ENCODE measurements around the gene GSE1.

GSE1 gene

GRCh38 chr16:85687651-85688471 is 74.7 kb downstream of the GSE1 start:
- DNase-seq (ENCODE audit: low spot score): no peak
- no peak for ATAC-seq (ENCODE audit: low read depth)
- H3K36me3 ChIP-seq (ENCODE audit: low read depth): peaks cover 31% of the 10 kb centered on the region
- peak overlapping the region; percentile 80 for H3K4me3 ChIP-seq (ENCODE audit: severe bottlenecking)
- H3K4me1 ChIP-seq (ENCODE audit: insufficient read depth, poor library complexity, severe bottlenecking): peaks cover 3% of the 10 kb centered on the region
- H3K27me3 ChIP-seq (ENCODE audit: insufficient read depth, poor library complexity, severe bottlenecking): peaks cover 6% of the 10 kb centered on the region
- H3K9me3 ChIP-seq (ENCODE audit: severe bottlenecking): no peaks in the 10 kb centered on the region
- no peak overlapping the region for H3K27ac ChIP-seq (ENCODE audit: poor library complexity, severe bottlenecking)
- TF ChIP-seq CTCF (IDR thresholded peaks at IDR 0.05; ENCODE audit: poor library complexity, severe bottlenecking): no peak

GRCh38 chr16:85688586-85689284 is 75.6 kb downstream of the GSE1 start, which contains the start of gene GINS2:
GINS2 (minus strand) TSS chr16:85688954; CDS start chr16:85688898, 56 bp downstream.
- no peak for TF ChIP-seq CTCF (IDR thresholded peaks at IDR 0.05; ENCODE audit: poor library complexity, severe bottlenecking)
- peaks cover 3% of the 10 kb centered on the region for H3K4me1 ChIP-seq (ENCODE audit: insufficient read depth, poor library complexity, severe bottlenecking)
- no peak within 1 kb of the TSS for H3K27ac ChIP-seq (ENCODE audit: poor library complexity, severe bottlenecking)
- peaks cover 27% of the 10 kb centered on the region for H3K36me3 ChIP-seq (ENCODE audit: low read depth)
- no peaks in the 10 kb centered on the region for H3K9me3 ChIP-seq (ENCODE audit: severe bottlenecking)
- H3K27me3 ChIP-seq (ENCODE audit: insufficient read depth, poor library complexity, severe bottlenecking): peaks cover 6% of the 10 kb centered on the region
- ATAC-seq (ENCODE audit: low read depth) (peak; percentile 95), DNase-seq (ENCODE audit: low spot score) (peak; percentile 94)
- H3K4me3 ChIP-seq (ENCODE audit: severe bottlenecking): peak within 1 kb of the TSS; percentile 80

GRCh38 chr16:85689285-85689949 is 76.3 kb downstream of the GSE1 start:
- Histone ChIP-seq H3K36me3 (ENCODE audit: low read depth) (peaks cover 21% of the 10 kb centered on the region), H3K4me1 (ENCODE audit: insufficient read depth, poor library complexity, severe bottlenecking) (peaks cover 3% of the 10 kb centered on the region), H3K27ac (ENCODE audit: poor library complexity, severe bottlenecking) (no peak overlapping the region), H3K4me3 (ENCODE audit: severe bottlenecking) (peak overlapping the region; percentile 80), H3K9me3 (ENCODE audit: severe bottlenecking) (no peaks in the 10 kb centered on the region), H3K27me3 (ENCODE audit: insufficient read depth, poor library complexity, severe bottlenecking) (peaks cover 6% of the 10 kb centered on the region)
- ATAC-seq (ENCODE audit: low read depth) (0 out of 3 replicates have a peak, but pooled peaks have one; percentile 7), DNase-seq (ENCODE audit: low spot score) (no peak)
- TF ChIP-seq CTCF (IDR thresholded peaks at IDR 0.05; ENCODE audit: poor library complexity, severe bottlenecking): no peak

GRCh38 chr16:85689950-85690320 is 76.8 kb downstream of the GSE1 start:
- H3K27ac ChIP-seq (ENCODE audit: poor library complexity, severe bottlenecking): no peak overlapping the region
- H3K27me3 ChIP-seq (ENCODE audit: insufficient read depth, poor library complexity, severe bottlenecking): peaks cover 6% of the 10 kb centered on the region
- peaks cover 3% of the 10 kb centered on the region for H3K4me1 ChIP-seq (ENCODE audit: insufficient read depth, poor library complexity, severe bottlenecking)
- no peaks in the 10 kb centered on the region for H3K9me3 ChIP-seq (ENCODE audit: severe bottlenecking)
- no peak for ATAC-seq (ENCODE audit: low read depth)
- no peak for TF ChIP-seq CTCF (IDR thresholded peaks at IDR 0.05; ENCODE audit: poor library complexity, severe bottlenecking)
- no peak overlapping the region for H3K4me3 ChIP-seq (ENCODE audit: severe bottlenecking)
- peaks cover 16% of the 10 kb centered on the region for H3K36me3 ChIP-seq (ENCODE audit: low read depth)
- DNase-seq (ENCODE audit: low spot score): no peak

Measured in RWPE2 (cell line).